NOMO-1 treated with DMSO at 0.1 percent for 48 hours (cell line): Measurements from ENCODE around the gene TXN.
"Not testable (repeated sequence)": the region's sequence is repeated elsewhere in the genome, so short reads cannot be mapped to it uniquely, and the experiment has no call there.

Experiments
- DNase-seq: peaks from one replicate; lab custom pipeline; 2025; ENCODE audit not compliant: unreplicated experiment; lab: John Stamatoyannopoulos, UW

TXN gene

DNA sequence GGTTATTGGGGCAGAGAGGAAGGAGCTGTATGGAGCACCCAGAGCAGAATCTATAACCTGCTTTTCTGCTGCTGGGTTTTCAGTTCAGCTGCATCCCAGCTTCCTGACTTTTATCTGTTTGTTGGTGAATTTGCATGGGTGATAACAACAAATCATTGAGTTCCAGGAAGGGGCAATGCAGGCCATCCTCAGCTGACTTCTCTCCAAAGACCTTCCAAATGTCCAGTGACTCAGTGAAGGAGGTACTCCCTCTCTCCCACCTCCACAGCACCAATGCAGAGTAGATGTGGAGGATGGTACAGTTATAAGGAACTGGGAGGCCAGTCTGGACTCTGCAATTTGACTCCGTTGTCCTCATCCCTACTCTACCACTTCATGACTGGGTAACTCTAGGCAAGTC is 1.6 kb upstream of the TXN start:
- DNase-seq, result no peak

DNA sequence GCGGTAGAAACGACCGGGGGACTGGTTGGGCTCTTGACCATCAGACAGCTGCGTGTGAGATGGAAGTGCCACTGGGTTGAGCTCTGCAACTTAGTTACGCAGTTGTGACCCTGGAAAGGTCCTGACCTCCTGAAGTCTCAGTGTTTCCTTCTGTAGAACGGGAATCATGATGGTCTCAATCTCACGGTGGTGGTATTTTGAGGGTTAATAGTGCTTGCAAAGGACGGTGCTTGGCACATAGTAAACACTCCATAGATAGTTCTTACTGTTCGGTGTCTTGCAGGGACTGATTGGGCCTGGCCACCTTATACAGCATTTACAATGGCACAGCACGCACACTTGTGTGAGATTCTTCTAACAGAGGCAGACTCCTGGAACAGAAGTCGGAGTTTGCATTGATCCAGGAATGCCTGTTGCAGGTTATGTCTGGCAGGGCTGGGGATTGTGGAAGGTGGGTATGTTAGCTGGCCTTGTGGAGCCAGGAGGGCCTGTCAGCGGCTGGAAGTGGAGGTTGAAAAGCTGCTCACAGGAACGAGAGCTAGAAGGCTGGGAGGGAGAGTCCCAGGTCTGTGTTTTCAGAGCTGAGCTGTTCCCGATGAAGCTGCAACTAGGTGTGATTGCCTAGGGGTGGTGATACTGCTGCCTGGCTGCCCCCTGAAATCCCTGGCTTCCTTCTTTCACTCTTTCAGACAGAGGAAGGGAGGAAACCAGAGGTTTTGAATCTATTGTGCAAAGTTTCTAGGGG is 962 bp upstream of the TXN start:
- peak; percentile 38 for DNase-seq

DNA sequence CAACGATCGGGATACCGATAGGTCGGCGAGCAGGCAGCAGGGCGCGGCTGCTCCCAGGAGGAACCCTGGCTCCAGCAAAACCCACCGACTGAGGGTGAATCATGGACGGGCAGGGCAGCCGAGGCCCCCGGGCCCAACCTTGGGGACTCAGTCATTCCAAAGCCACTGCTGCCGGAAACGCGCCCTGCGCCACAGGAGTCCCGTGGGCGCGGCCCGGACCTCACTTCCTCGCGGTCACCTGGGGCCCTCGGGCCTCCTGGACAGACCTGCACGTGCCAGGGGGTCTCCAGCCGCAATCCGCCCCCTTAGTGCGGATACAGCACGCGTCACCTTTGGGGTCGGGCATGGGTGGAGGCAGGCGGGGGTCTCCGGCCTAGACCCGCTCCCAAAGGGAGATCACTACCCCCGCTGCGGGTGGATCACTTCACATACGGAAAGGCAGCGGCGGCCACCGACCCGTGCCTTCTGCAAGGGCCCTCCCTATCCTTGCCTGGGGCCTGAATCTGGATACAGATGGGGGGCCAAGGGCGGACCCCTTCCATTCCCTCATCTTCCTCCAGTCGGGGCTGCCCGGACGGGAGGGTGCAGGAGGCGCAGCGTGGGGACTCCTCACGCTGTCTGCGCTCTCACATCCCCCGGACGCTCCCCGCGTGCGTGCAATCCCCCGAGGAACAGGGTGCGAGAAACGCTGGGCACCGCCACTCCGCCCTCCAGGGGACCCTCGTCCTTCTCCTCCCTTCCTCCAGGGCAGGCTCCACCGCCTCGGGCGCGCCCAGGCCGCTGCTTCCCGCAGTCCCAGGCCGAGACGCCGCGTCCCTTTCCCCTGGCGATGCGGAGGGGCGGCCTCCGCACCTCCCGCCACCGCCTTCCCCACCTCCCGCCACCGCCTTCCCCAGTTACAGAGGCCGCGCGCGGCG is 586 bp downstream of the TXN start:
- DNase-seq, result peak; percentile 40

DNA sequence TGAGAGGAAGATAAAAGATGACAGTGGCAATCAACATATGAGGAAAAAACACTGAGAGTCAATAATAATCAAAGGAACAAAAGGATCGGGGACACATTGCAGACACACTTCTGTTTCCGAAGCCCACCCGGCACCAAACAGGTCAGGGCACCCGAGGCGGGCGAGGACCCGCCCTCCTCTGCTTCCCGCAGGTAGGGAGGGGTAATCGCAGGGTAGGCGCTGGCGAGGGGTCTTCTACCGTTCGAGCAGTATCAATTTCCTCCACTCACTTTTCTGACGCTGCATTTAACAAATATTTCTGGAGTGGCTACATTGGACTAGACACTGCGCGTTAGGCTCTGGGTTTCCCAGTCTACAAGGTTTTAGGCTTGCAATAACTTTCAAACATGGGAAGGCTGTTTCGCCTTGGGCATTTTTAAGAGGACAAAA is 1.3 kb downstream of the TXN start:
- no peak for DNase-seq

DNA sequence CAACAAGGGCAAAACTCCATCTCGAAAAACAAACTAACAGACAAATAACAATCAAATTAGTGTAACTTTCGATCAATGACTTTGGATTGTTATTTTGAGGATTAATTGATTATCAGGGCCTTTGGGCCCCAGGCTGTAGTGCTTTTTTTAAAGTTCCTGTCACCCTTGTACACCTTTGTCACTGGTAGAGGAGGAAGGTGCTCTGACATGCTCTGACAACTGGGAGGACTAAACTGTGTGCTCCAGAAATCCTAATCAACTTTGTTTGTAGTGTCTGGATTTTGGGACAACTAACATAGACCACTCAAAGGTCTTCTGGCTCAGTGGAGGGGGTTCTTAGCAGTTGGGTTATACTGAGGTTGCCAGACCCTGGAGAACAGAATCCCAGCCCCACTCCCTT is 1.8 kb downstream of the TXN start:
- no peak for DNase-seq

DNA sequence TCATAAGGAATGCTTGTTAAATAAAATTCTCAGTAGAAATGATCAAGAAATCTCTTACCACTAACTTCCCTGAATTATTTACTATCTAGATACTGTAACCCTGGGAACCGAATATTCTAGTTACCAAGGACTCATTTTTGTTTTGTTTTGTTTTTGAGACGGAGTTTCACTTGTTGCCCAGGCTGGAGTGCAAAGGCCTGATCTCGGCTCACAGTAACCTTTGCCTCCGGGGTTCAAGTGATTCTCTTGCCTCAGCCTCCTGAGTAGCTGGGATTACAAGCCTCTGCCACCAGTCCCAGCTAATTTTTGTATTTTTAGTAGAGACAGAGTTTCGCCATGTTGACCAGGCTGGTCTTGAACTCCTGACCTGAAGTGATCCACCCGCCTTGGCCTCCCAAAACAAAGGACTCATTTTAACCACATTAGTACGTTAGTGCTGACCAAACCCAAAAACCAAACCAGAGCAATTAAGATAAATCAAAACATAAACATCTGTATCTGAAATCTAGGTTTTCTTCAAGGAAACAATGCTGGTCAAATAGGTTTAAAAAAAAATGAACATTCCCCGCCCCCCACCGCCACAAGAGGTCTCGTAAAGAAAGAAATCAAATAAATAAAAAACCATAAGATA is 3.7 kb downstream of the TXN start:
- no peak for DNase-seq

DNA sequence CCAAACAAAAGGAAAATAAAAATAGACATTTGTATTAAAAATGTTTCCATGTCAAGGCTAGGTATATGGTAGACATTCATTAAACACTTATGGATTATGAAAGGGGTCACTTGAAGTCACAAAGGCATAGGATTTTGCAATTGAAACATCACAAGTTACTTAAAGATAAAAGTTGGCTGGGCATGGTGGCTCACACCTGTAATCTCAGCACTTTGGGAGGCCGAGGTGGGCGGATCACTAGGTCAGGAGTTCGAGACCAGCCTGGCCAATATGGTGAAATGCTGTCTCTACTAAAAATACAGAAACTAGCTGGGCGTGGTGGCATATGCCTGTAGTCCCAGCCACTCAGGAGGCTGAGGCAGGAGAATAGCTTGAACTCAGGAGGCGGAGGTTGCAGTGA is 4.5 kb downstream of the TXN start:
- not testable (repeated sequence) for DNase-seq

DNA sequence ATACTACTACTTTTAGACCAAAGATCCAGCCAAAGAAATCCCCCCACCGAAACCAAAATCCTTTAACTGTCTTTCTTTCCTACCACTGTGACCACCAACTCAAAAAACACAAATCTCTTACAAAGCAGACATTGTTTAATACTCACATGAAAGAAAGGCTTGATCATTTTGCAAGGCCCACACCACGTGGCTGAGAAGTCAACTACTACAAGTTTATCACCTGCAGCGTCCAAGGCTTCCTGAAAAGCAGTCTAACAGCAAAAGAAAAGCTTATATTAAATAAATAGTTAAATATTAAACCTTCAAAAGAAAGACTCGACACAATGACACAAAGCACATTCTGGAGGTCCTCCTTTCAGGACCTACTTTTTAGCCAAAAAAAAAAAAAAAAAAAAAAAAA is 5.1 kb downstream of the TXN start:
- DNase-seq, result no peak

DNA sequence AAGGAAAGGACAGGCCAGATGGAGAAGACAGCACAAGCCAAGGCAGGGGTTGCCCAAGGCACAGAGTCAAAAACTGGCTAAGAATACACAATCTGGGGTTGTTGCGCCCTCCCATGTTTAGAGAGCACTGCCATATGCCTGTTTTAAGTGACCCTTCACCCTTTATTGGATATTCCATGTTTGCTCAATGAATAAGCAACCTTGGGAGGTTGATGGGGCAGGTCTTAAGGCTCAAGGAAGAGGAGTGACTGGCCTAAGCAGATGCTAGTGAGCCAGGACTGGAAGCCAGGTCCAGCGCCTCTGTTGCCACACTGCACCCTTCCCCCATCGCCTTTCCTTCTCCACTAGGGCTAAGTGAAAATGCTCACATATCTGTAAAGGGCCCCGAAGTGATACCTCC is 6.7 kb downstream of the TXN start:
- no peak for DNase-seq

DNA sequence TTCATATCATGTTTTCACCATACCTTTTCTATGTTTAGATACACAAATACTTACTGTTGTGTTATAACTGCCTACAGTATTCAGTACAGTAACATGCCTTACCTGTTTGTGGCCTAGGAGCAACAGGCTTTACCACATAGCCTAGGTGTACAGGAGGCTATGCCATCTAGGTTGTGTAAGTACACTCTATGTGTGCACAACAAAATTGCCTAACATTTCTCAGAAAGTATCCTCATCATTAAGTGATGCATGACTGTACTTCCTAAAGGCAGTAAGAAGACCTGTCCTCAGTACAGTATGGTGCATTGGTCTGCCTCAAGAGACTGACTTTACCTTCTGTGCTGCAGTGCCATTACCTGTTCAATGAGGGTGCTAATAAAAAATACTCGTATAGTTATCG is 7.9 kb downstream of the TXN start:
- DNase-seq, result no peak

DNA sequence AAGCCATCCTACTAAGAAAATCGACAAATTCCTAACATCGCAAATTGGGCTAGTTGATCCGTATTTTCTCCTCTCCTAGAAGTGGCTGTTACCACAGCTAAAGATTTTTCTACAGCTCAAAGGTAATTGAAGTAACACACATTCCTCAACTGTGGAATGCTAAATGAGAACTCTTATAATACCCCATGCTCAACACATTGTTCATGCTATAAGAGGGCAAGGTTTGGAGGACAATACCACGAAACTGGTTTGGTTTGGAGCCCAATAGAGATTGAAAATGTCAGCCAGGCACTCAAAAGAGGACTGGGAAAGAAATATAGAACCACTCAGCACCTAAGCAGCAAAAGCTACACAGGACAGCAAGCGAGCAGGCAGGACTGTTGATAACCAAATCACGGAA is 10.1 kb downstream of the TXN start:
- DNase-seq, result no peak

DNA sequence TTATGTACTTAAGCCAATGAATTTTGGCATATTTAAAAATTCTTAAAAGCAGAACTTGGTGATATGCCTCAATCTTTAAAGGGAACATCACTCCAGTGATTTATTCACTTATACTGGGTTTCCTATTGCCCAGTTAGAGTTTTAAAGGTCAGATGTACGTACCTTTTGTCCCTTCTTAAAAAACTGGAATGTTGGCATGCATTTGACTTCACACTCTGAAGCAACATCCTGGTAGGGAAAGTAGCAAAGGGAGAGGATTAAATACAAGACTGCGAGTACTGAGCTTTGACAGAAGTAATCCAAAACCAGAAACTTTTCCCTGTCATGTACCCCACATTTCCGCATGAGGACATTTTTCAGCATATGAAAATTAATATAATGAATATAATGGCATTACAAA is 11.7 kb downstream of the TXN start:
- DNase-seq, result no peak

DNA sequence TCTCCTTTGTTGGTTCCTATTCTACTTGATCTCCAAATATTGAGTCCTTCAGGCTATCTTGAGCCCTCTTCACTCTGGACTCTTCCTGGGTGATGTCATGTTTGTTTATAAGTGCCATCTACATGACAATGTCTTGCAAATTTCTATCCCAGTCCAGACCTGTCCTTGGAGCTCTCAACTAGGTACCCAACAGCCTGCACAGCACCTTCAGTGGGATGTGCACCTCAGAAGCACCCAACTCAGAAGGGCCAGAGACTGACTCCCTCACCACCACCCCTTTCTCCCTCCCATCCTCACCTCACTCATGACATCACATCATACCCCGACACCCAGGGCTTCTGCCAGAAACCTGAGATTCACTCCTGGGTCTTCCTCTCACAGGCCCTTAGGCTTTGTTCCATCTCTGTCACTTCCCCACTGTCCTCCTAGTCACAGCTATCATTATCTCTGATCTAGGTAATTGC is 14.4 kb downstream of the TXN start:
- DNase-seq, result no peak

DNA sequence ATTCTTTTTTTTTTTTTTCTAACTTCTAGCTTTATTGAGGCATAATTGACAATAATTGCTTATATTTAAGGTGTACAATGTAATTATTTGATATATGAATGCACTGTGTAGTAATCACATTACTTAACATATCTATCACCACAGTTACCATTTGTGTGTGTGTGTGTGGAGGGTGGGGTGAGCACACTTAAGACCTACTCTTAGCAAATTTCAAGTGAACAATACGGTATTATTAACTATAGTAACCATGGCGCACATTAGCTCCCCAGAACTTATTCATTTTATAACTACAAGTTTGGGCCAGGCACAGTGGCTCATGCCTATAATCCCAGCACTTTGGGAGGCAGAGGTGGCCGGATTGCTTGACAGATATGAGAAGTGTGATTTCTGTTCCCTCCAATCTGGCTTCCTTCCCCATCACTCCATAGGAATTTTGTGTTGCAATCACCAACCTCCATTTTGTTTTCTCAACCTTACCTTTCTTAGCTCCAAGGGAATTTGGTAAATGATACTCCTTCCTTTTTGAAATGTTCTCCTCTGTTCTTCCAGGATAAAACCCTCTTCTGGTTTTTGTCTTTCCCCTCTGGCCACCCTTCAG is 14.9 kb downstream of the TXN start:
- DNase-seq, result no peak

DNA sequence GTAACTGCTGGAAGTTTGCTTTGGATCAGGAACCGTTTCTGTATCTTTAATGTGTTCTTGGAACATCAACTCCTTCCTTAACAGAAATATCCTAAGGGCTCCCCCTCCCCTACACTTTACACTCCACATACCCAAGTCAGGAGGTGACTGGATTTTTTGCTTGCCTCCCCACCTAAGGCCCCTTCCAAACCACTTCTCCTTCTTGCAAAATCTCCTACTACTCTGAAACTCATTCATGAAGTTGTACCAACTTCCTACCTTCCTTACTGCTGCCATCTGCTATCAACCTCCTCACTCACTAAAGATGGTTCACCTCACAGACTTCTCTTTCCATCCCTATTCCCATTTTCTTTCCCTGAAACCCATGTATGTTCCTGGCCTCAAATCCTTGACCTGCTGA is 16.1 kb downstream of the TXN start:
- DNase-seq, result peak; percentile 50

DNA sequence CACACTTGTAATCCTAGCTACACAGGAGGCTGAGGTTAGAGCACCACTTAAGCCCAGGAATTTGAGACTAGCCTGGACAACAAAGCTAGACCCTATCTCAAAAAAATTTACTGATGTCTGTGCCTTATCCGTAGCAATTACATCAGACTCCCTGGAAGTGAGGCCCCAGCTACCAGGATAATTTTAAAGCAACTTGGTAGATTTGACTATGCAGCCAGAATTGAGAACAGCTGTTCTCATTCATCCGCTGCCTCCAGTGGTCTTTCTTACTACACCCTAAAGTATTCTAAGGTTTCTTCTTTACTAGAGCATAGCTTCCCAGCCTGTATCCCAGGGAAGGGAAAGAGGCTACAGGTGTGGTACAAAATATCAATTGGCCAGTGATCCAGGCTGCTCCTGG is 28.0 kb downstream of the TXN start:
- DNase-seq, result no peak

DNA sequence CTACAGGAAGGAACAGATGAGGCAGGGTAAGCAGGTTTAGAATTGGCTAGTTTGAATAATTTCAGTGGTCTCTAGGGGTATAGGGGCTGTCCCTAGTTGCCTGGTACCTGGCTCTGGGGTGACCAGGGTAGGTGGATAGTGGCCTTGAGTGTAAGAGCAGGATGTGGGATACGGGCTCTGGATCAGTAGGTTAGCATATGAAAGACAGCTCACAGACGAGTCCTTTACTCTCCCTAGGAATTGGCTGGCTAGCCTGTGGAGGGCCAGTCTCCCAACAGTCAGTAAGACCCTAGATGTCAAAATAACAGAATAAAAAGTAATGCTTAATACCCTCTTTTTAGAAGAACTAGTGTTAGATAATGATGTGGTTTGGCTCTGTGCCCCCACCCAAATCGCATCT is 31.7 kb downstream of the TXN start:
- no peak for DNase-seq

DNA sequence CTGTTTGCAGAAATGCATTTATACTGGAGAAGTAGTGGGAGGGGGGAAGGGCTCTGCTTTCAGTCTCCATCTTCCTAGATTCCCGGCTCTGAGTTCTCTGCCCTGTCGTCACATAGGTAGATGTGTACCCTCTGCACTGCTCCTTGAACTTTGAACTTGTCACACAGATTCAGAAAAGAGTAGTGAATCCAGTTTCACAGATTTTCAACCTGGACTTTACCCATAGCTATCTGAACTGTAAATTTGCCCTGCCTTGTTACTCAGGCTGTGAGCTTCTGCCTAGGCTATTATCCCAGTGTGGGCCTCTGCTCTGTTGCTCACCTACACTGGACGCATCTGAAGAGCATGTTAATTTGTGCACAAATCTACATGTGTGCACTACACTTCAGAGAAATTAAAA is 35.5 kb downstream of the TXN start:
- no peak for DNase-seq

DNA sequence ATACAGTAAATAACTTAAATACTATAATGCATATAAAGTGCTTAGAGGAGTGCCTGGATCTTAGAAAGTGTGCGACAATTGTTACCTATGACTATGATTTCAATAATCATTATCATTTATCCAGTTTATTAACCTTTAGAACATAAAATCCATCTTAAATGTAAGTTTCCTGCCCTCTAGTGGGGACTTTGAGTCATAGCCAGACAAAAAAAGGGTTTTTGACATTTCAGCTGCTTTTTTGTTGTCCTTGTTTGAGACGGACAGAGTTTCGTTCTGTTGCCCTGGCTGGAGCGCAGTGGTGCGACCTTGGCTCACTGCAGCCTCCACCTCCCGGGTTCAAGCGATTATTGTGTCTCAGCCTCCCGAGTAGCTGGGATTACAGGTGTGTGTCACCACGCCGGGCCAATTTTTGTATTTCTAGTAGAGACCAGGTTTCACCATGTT is 38.6 kb downstream of the TXN start:
- peak; percentile 56 for DNase-seq

DNA sequence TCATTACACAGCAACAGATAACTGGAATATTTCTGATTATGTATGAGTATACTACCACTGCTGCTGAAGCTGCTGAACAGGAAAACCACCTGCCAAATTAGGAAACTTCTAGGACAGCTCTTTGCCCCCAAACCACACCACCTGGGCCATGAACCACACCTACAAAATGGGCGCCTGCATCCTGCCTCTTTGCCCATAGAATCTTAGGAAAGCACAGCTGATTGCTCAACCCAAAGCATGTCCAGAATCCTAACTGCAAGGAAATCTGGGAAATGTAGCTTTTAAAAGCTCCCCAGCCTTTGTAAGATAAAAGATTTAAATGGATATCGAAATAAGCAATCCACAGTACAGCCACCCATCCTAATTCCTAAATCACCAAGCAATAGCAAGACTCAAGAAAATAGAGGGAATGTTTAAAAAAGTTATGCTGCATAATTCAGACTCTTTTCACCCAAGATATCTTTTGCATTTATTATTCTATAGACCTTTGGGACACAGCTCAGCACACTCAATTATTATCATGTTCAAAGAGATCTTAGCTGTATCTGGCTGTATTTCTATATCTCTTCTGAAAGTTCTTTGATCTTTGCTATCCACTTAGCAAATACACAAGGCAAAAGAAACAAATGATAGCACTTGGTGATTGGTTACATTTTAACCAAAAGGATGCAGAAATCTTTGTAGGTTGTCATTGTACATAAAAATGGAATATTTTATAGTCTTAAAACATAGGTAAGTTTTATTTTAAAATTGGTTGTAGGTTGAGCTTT is 41.5 kb downstream of the TXN start:
- no peak for DNase-seq

DNA sequence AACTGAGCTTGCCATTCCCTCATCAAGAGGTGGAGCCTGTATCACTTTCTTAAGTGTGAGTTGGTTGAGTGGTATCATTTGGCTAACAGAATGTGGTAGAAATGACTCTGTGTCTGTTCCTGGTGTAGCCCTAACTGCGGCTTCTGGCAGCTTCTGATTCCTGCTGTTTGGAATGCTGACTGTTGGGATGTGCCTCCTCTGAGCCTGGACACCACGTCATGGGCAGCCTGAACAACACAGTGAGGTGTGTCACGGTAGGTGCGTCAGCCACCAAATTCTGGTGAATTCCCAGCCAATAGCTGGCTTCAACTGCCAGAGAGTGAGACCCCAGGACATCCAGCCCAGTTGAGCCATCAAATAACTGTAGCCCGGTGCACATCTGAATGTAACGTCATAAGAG is 42.2 kb downstream of the TXN start:
- no peak for DNase-seq
